Suprapubic skin (tissue), 4 donors: ENCODE data around the gene NDUFA13. TPM values are rescaled to one million over a fixed set of nuclear protein-coding genes. Genes with fewer than 3 reads are reported as not detected.

ENCODE experiments used
- DNase-seq, 2 donors: peaks; one replicate each; pipeline ENCODE4 v3.0.0-alpha.2; 2019; ENCODE audit warnings: low spot score in 2 of 2
- H3K27ac ChIP-seq: fragments of 200-600 bp; sonication (generic); one replicate; pipeline ENCODE4 v1.5.1; 2019
- H3K27me3 ChIP-seq: fragments of 200-600 bp; sonication (generic); one replicate; pipeline ENCODE4 v1.5.1; 2019
- H3K36me3 ChIP-seq: fragments of 200-600 bp; sonication (generic); one replicate; pipeline ENCODE4 v1.5.1; 2019
- H3K4me1 ChIP-seq: fragments of 200-600 bp; sonication (generic); one replicate; pipeline ENCODE4 v1.5.1; 2019
- H3K4me3 ChIP-seq: fragments of 200-600 bp; sonication (generic); one replicate; pipeline ENCODE4 v1.5.1; 2019; ENCODE audit warnings: mild to moderate bottlenecking
- H3K9me3 ChIP-seq: fragments of 200-600 bp; sonication (generic); one replicate; pipeline ENCODE4 v1.5.1; 2019
- EP300 ChIP-seq: sonication (generic); formaldehyde crosslinking; IDR thresholded peaks from one replicate; pipeline ENCODE4 v1.6.1; 2017; ENCODE audit warnings: antibody characterized with exemption
- POLR2A ChIP-seq, 2 donors: fragments of 450-650 bp; IDR thresholded peaks; one replicate each; pipeline ENCODE4 v1.6.1; 2017; ENCODE audit warnings: antibody characterized with exemption in 2 of 2, mild to moderate bottlenecking in 2 of 2, moderate library complexity in 2 of 2
- POLR2AphosphoS5 ChIP-seq, 3 donors: sonication (generic); formaldehyde crosslinking; IDR thresholded peaks; one replicate each; pipeline ENCODE4 v1.6.1; 2017; ENCODE audit warnings: antibody characterized with exemption in 3 of 3
- WGBS: methylation state at CpG from one replicate; pipeline ENCODE4 v1.1.5; 2018; 5-methylcytosine and 5-hydroxymethylcytosine counted together
- total RNA-seq, 4 donors: library from RNA; depleted of rRNA; stranded (reverse); fragments of >200 nt; gene quantifications; one replicate each; pipeline ENCODE4 v1.1.0, GENCODE V29; 2016
- TF ChIP-seq, protein P1 (sequence below), 2 donors: fragments of 200-600 bp in 1 of 2; fragments of 450-650 bp in 1 of 2; sonication (generic) in 1 of 2; IDR thresholded peaks; one replicate each; pipeline ENCODE4 v1.5.1; 2016 to 2019; ENCODE audit warnings: antibody characterized with exemption in 2 of 2, mild to moderate bottlenecking in 1 of 2, moderate library complexity in 1 of 2

NDUFA13 gene
- total RNA-seq, 4 donors from 2014 or later = 94.4 to 160 (median 109) TPM

GRCh38 chr19:19475015-19475765 is 40.8 kb upstream of the NDUFA13 start:
- H3K9me3 ChIP-seq = no peaks in the 10 kb centered on the region
- H3K4me1 ChIP-seq = peaks cover 37% of the 10 kb centered on the region
- H3K27ac ChIP-seq = no peak overlapping the region
- H3K36me3 ChIP-seq = peaks cover 27% of the 10 kb centered on the region
- H3K4me3 ChIP-seq = no peak overlapping the region
- DNase-seq = peak in 1 of 2 donors; percentile 51
- 78% methylated on average over 10 of the region's 21 CpGs for WGBS
- no peak for TF ChIP-seq POLR2AphosphoS5 (IDR thresholded peaks at IDR 0.05)
- H3K27me3 ChIP-seq = no peaks in the 10 kb centered on the region

DNA sequence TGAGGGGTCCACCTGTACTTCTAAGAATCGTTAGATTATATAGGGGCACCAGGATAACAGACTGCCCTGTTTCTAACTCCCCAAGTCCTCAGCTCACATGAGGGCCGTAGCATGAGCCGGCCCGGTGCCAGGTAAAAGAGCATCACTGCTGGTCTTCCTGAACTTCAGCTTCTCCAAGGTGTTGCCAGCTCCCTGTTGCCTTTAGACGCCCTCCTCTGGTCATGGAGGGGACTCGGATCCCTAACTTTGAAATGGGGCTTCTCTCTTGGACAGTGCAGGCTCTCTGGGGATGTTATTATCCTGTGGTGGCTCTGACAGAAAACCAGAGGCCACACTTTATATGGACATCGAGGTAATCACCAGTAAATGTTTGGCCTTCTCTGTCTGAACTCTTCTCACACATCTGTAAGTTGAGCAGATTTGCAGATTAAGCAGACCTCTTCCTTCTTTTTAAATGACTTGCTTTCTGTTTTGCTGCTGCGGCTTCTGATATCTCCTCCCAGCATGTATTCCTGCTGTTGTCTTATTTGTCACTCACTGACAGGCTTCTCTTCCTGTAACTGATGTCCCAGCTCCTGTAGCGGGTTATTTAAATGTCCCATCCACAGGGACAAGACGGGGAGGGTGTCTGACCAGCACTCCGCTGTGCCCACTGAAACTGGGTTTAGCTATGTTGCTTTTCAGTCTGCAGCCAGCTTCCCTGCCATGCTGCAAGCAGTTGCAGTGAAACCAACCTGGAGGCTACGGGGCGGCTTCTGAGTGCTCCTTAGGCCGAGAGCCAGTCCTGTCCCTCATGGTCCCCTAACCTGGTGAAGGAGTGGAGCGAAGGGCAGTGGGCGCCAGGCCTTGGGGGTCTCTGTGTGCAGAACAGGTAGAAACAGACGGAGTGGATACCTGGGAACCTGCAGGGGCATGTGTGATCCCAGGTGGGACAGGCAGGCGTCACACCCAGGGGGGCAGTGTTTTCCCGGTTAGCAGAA is 39.9 kb upstream of the NDUFA13 start:
- peak in 1 of 2 donors; percentile 64 for DNase-seq
- no peak overlapping the region for H3K4me3 ChIP-seq
- WGBS = 73% methylated on average over 16 of the region's 19 CpGs
- no peaks in the 10 kb centered on the region for H3K27me3 ChIP-seq
- H3K36me3 ChIP-seq = peaks cover 31% of the 10 kb centered on the region
- H3K9me3 ChIP-seq = no peaks in the 10 kb centered on the region
- H3K27ac ChIP-seq = no peak overlapping the region
- TF ChIP-seq, protein P1, sequence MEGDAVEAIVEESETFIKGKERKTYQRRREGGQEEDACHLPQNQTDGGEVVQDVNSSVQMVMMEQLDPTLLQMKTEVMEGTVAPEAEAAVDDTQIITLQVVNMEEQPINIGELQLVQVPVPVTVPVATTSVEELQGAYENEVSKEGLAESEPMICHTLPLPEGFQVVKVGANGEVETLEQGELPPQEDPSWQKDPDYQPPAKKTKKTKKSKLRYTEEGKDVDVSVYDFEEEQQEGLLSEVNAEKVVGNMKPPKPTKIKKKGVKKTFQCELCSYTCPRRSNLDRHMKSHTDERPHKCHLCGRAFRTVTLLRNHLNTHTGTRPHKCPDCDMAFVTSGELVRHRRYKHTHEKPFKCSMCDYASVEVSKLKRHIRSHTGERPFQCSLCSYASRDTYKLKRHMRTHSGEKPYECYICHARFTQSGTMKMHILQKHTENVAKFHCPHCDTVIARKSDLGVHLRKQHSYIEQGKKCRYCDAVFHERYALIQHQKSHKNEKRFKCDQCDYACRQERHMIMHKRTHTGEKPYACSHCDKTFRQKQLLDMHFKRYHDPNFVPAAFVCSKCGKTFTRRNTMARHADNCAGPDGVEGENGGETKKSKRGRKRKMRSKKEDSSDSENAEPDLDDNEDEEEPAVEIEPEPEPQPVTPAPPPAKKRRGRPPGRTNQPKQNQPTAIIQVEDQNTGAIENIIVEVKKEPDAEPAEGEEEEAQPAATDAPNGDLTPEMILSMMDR (IDR thresholded peaks at IDR 0.05) = no peak
- H3K4me1 ChIP-seq = peaks cover 37% of the 10 kb centered on the region

- Histone ChIP-seq H3K4me1 (peaks cover 33% of the 10 kb centered on the region), H3K9me3 (no peaks in the 10 kb centered on the region), H3K4me3 (no peak overlapping the region), H3K27me3 (no peaks in the 10 kb centered on the region), H3K36me3 (peaks cover 34% of the 10 kb centered on the region), H3K27ac (no peak overlapping the region)
- 87% methylated on average over 10 of the region's 10 CpGs for WGBS
- TF ChIP-seq POLR2A (IDR thresholded peaks at IDR 0.05) (no peak), EP300 (no peak), POLR2AphosphoS5 (IDR thresholded peaks at IDR 0.05) (no peak)
- TF ChIP-seq, protein P1 (IDR thresholded peaks at IDR 0.05) = no peak
- peak in 1 of 2 donors; percentile 61 for DNase-seq
Observed at GRCh38 chr19:19477705-19478383, 38.2 kb upstream of the NDUFA13 start.

DNA sequence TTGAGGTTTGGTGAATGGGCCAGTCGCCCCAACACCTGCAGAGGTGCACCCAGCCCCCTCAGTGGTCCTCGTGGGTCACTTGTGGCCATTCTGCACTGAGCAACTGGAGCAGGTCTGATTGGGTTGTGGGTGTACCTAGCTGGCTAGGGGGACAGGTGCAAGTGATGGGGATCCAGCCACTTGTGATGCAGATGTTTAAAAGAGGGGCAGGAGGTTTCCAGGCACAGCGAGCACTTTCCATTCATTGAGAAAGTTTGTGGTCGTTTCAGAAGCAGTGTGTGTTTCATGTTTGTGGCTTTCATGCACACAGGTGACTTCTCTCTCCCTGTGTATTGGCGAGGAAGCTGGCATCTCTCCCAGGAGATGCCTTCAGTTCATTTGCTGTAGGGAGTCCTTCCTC is 35.3 kb upstream of the NDUFA13 start:
- Histone ChIP-seq H3K9me3 (no peaks in the 10 kb centered on the region), H3K4me1 (peaks cover 23% of the 10 kb centered on the region), H3K36me3 (peaks cover 25% of the 10 kb centered on the region), H3K27ac (no peak overlapping the region), H3K4me3 (no peak overlapping the region), H3K27me3 (no peaks in the 10 kb centered on the region)
- DNase-seq = peak in 1 of 2 donors; percentile 56
- 78% methylated on average over 5 of the region's 5 CpGs for WGBS
- TF ChIP-seq POLR2AphosphoS5 (IDR thresholded peaks at IDR 0.05) = no peak
- no peak for TF ChIP-seq POLR2A (IDR thresholded peaks at IDR 0.05)
- TF ChIP-seq EP300 = no peak
- TF ChIP-seq, protein P1 (IDR thresholded peaks at IDR 0.05) = no peak

DNA sequence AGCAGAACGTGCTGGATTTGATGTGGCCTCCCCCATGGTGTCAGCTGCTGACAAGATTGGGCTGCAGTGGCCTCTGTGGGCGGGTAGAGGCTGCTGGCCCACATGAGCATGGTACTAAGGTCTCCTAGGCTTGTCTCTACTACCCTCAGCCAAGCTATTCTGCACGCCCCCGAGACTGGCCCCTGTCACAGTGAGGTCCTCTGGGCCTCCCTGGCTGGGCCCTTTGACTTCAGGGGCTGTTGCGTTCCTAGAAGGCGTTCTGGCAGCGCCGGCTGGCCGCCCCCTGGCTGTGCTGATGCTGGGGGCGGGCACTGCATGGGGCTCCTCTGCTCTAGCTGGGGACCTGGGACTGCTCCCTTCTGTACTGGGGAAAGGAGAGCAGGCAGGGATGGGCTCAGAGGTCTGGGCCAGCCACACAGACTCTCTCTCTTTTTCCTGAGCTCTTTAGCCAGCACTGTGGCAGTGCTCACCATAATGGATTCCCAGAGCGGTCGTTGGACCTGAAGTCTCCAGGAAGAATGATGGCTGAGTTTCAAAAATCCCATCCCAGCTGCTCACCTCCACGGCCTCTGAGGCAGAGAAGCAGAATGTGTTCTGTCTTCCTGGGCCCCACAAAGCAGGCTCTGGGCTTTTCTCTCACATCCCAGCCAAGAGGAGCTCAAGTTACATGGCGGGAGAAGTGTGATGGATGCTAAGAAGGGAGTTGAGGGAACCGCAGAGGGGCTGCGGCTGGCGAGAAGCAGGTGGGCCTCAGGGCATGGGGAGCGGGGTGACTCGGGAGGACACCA is 33.0 kb upstream of the NDUFA13 start:
- 79% methylated on average over 19 of the region's 19 CpGs for WGBS
- no peaks in the 10 kb centered on the region for H3K9me3 ChIP-seq
- TF ChIP-seq, protein P1 (IDR thresholded peaks at IDR 0.05) = no peak
- TF ChIP-seq POLR2AphosphoS5 (IDR thresholded peaks at IDR 0.05) = no peak
- TF ChIP-seq EP300 = no peak
- no peak for TF ChIP-seq POLR2A (IDR thresholded peaks at IDR 0.05)
- H3K4me1 ChIP-seq = peaks cover 33% of the 10 kb centered on the region
- peaks cover 25% of the 10 kb centered on the region for H3K36me3 ChIP-seq
- no peak overlapping the region for H3K27ac ChIP-seq
- H3K27me3 ChIP-seq = no peaks in the 10 kb centered on the region
- peak in 1 of 2 donors; percentile 49 for DNase-seq
- no peak overlapping the region for H3K4me3 ChIP-seq
